Activated T-helper 1 cell treated with anti-CD3 and anti-CD28 coated beads, Interleukin-12 subunit alpha, Interleukin-12 subunit beta, Interleukin-2, Interleukin-4 antibody, amounts not matched to agents 30 ng/mL and 10 ng/mL and 1 ng/mL, durations not matched to agents 14 hours and 24 hours and 36 hours (primary cell): ENCODE measurements around the gene SYT1. TPM values are rescaled to one million over a fixed set of nuclear protein-coding genes. Genes with fewer than 3 reads are reported as not detected.

Experiments used
- DNase-seq: peaks from one replicate; pipeline ENCODE4 v3.0.0; 2021; ENCODE audit warnings: low spot score
- H3K27ac Mint-ChIP-seq: one replicate; pipeline ENCODE4 v1.8.0; 2021; ENCODE audit warnings: mild to moderate bottlenecking, mixed read lengths
- H3K27me3 Mint-ChIP-seq: one replicate; pipeline ENCODE4 v1.8.0; 2022; ENCODE audit warnings: mild to moderate bottlenecking, moderate library complexity, mixed read lengths; ENCODE audit not compliant: insufficient read depth
- H3K36me3 Mint-ChIP-seq: one replicate; pipeline ENCODE4 v1.8.0; 2021; ENCODE audit warnings: low read depth, mixed read lengths
- H3K4me1 Mint-ChIP-seq: one replicate; pipeline ENCODE4 v1.8.0; 2021; ENCODE audit warnings: low read depth, mixed read lengths
- H3K4me3 Mint-ChIP-seq: one replicate; pipeline ENCODE4 v1.8.0; 2021; ENCODE audit warnings: mild to moderate bottlenecking, moderate library complexity, mixed read lengths
- H3K9me3 Mint-ChIP-seq: one replicate; pipeline ENCODE4 v1.8.0; 2021; ENCODE audit warnings: mixed read lengths
- intact Hi-C: fragments of 100-400 bp; cut with micrococcal nuclease; formaldehyde crosslinking; loops from one replicate; pipeline ENCODE4 v1.15.1; 2024
- total RNA-seq: library from RNA; stranded (reverse); gene quantifications from 2 replicates; pipeline ENCODE4 v1.2.3, GENCODE V29; 2022

The SYT1 gene
- total RNA-seq, 1 donor from 2014 or later: not detected

DNA sequence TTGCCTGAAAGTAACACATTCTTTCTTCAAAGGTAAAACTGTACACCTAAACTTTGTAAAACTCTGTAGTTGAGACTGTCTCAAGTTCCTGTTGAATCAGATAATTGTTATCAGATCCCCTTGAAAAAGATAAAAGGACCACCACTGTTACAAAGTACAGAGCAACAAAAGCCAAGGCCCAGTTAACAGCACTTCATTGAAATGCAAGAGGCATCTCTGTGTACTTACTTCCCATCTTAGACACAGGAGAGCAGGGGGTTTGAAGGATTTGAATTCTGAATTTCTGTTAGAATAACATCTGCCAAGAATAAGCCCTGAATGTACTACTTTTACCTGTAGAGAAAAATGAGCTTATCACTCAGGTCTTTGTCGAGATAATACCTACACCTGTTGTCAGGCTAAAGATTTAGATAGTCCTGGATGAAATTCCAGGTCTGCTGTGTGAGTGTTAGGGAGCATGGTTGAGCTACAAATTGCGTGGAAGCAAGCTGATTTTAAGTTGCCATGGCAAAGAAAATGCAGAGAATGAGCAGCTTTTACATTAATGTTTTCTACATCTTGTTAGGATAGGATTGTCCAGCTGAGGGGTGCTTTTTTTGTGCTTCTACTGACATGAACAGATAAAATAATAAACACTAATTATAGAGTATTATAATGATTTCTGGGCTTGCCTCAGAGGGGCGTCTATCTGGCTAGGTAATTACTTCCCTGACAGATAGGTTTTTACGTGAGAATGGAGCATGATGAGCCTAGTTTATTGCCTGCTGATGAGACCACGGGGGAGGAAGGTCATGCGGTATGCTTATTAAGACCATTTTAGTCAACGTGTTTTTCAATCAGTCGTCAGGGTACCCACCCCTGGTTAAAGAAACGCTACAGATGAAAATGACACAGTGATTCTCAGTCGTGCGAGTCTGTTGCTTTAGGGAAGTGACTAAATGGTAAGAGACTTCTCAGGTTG lies 517.0 kb downstream of the SYT1 start:
- Mint-ChIP-seq H3K4me1 (no peaks in the 10 kb centered on the region), H3K27me3 (no peaks in the 10 kb centered on the region), H3K4me3 (no peak overlapping the region), H3K36me3 (no peaks in the 10 kb centered on the region), H3K27ac (no peak overlapping the region), H3K9me3 (no peaks in the 10 kb centered on the region)
- no peak for DNase-seq
- intact Hi-C loops: no loop called here

GRCh38 chr12:79384551-79384950 lies 520.0 kb downstream of the SYT1 start:
- Mint-ChIP-seq H3K36me3 (no peaks in the 10 kb centered on the region), H3K4me3 (no peak overlapping the region), H3K27ac (no peak overlapping the region), H3K27me3 (no peaks in the 10 kb centered on the region), H3K9me3 (no peaks in the 10 kb centered on the region), H3K4me1 (no peaks in the 10 kb centered on the region)
- intact Hi-C loops: no loop called here
- DNase-seq: no peak

DNA sequence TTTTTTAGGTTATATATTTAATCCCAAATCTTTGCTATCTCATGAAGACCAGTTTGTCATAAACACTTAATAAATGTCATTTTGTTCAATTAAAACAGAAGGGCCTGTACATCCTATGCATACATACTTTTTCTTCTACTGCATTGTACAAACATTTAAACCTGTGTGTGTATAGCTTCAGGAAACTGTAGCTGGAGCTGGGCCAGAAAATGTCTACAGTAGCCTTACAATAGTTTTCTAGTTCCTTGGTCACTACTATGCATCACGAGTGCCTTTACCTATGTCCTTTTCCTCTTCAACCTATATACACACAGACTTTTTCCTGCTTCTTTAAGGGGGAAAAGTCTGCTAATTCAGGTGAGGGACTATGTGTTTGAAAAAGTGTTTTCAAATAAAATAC lies 523.4 kb downstream of the SYT1 start:
- Mint-ChIP-seq H3K27me3 (no peaks in the 10 kb centered on the region), H3K4me3 (no peak overlapping the region), H3K4me1 (no peaks in the 10 kb centered on the region), H3K27ac (no peak overlapping the region), H3K36me3 (no peaks in the 10 kb centered on the region), H3K9me3 (no peaks in the 10 kb centered on the region)
- DNase-seq: no peak
- intact Hi-C loops: no loop called here

GRCh38 chr12:79393842-79394241 lies 529.3 kb downstream of the SYT1 start:
- no peak for DNase-seq
- Mint-ChIP-seq H3K9me3 (no peaks in the 10 kb centered on the region), H3K36me3 (no peaks in the 10 kb centered on the region), H3K4me3 (no peak overlapping the region), H3K4me1 (no peaks in the 10 kb centered on the region), H3K27me3 (no peaks in the 10 kb centered on the region), H3K27ac (no peak overlapping the region)
- intact Hi-C loops: no loop called here

DNA sequence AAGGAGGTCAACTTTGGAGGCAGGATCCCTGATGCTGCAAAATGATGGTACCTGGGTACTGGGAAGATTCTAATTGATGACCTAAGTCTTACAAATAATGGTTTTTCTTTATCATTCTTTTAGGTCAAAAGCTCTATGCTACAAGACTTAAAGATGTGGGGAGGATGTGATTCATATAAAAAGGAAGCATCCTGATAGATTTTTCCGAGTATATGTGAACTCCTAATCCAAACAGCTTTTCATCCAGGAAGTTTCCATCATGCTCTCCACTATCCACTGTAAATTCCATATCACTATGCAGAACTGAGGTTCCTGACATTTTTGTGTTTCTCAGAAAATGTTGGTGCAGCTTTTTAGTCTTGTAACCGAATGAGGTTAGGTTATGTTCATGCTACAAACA lies 533.0 kb downstream of the SYT1 start:
- Mint-ChIP-seq H3K27me3 (no peaks in the 10 kb centered on the region), H3K9me3 (no peaks in the 10 kb centered on the region), H3K27ac (no peak overlapping the region), H3K36me3 (no peaks in the 10 kb centered on the region), H3K4me1 (no peaks in the 10 kb centered on the region), H3K4me3 (no peak overlapping the region)
- DNase-seq: no peak
- intact Hi-C loops: no loop called here

- no peaks in the 10 kb centered on the region for H3K36me3 Mint-ChIP-seq
- no peaks in the 10 kb centered on the region for H3K27me3 Mint-ChIP-seq
- H3K27ac Mint-ChIP-seq: no peak overlapping the region
- H3K4me3 Mint-ChIP-seq: no peak overlapping the region
- intact Hi-C loops: no loop called here
- no peaks in the 10 kb centered on the region for H3K4me1 Mint-ChIP-seq
- DNase-seq: no peak
- no peaks in the 10 kb centered on the region for H3K9me3 Mint-ChIP-seq
These were observed 535.9 kb downstream of the SYT1 start for GRCh38 chr12:79400481-79400880.

GRCh38 chr12:79402606-79403005 lies 538.0 kb downstream of the SYT1 start:
- intact Hi-C loops: no loop called here
- Mint-ChIP-seq H3K27ac (no peak overlapping the region), H3K36me3 (no peaks in the 10 kb centered on the region), H3K4me1 (no peaks in the 10 kb centered on the region), H3K4me3 (no peak overlapping the region), H3K9me3 (no peaks in the 10 kb centered on the region), H3K27me3 (no peaks in the 10 kb centered on the region)
- DNase-seq: no peak

- Mint-ChIP-seq H3K27ac (no peak overlapping the region), H3K4me3 (no peak overlapping the region), H3K9me3 (no peaks in the 10 kb centered on the region), H3K27me3 (no peaks in the 10 kb centered on the region), H3K4me1 (no peaks in the 10 kb centered on the region), H3K36me3 (no peaks in the 10 kb centered on the region)
- DNase-seq: no peak
- intact Hi-C loops: no loop called here
These were observed 542.4 kb downstream of the SYT1 start for GRCh38 chr12:79406993-79407392.

DNA sequence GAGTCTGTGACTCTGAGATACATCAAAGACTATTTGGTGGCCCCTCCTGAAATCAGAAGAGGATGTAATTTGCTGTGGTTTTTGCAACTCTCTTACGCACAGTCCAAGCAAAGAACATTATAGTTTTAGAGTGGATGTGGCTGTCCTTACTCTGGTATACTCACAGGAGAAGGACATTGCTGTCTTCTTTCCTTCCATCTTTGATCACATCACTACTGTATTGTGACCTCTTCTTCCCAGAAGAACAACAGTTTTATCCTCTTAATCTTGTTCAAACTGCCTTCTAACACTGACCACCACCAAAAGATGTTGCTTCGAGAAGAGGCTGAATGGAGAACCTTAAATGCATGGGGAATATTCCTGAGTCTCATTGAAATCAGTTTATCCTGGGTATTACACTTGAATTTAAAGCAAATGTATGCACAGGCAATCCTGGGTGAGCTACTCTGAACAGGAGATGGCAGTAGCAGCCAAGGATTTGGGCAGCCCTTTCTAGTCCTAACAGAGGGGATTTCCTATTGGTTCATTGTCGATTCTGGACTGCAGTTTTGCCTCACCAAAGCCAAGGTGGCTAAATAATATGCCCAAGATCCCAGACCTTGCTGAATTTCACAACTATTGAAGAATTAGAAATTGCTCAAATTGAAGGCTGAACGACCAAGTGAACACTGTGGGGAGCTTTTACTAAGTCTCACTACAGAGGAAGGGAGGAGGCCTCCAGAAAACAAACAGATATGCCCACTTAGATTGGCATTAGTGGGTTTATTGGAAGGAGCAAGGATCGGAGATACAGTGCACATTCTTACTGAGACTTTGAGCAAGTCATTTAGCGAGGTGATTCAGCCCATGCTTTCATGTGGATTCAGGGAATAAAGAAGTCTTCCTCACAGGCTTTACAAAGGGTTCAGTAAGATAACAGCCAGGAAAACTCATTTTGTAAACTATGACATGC lies 543.4 kb downstream of the SYT1 start:
- Mint-ChIP-seq H3K4me3 (no peak overlapping the region), H3K4me1 (no peaks in the 10 kb centered on the region), H3K27ac (no peak overlapping the region), H3K9me3 (no peaks in the 10 kb centered on the region), H3K36me3 (no peaks in the 10 kb centered on the region), H3K27me3 (no peaks in the 10 kb centered on the region)
- DNase-seq: no peak
- intact Hi-C loops: no loop called here

DNA sequence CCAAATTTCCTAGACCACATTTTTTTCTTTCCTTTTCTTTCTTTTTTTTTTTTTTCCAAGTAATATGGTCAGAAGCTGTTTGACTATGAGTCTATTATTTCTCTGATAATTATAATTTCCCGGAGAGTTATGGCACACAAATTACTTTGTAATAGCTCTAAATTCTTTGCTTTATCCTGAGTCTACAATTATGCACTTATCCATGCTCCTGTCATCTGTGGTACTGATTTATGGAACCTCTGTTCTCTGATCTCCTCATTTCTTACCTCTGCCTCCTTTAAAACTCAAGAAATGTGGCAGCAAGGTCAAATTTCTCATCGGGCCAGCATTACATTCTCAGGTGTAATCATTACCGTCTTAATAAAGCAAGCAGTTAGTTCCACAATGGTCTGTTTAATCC lies 544.1 kb downstream of the SYT1 start:
- intact Hi-C loops: no loop called here
- Mint-ChIP-seq H3K4me3 (no peak overlapping the region), H3K36me3 (no peaks in the 10 kb centered on the region), H3K9me3 (no peaks in the 10 kb centered on the region), H3K4me1 (no peaks in the 10 kb centered on the region), H3K27ac (no peak overlapping the region), H3K27me3 (no peaks in the 10 kb centered on the region)
- no peak for DNase-seq

DNA sequence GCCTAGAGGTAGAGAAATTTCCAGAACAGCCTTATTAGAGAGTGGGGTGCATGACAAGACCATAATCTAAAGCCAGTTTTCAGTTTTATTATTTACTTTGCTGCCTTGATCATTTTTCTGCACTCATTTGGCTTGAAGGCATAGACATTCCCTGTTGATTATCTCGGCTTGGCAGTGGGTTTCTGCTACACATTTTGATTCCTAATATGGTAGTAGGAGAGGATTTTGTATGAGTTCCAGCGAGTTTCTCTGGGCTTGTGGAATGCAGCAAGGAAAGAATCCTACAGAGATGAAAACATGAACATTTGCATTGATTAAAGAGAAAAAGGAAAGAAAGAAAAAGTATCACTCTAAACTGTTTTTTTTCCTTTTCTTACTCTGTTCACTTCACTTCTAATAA lies 545.0 kb downstream of the SYT1 start:
- intact Hi-C loops: no loop called here
- H3K9me3 Mint-ChIP-seq: no peaks in the 10 kb centered on the region
- no peak for DNase-seq
- H3K4me1 Mint-ChIP-seq: no peaks in the 10 kb centered on the region
- no peak overlapping the region for H3K27ac Mint-ChIP-seq
- H3K4me3 Mint-ChIP-seq: no peak overlapping the region
- H3K36me3 Mint-ChIP-seq: no peaks in the 10 kb centered on the region
- H3K27me3 Mint-ChIP-seq: no peaks in the 10 kb centered on the region

DNA sequence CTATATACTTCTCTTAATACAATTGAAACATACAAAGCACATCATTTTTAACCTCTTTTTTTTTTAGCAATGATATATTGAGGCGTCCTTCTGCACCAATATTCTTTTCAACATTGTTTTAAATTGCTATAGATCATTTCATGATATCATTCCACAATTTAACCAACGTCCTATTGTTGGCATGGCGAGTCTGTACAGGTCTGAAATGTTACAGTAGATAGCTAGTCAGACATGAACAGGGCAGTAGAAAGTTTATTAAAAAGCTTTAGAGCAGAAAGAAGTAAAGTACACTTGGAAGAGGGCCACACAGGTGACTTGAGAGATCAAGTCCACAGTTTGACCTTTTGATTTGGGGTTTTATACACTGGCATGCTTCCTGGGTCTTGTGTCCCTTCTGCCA lies 547.2 kb downstream of the SYT1 start:
- H3K27ac Mint-ChIP-seq: no peak overlapping the region
- no peak overlapping the region for H3K4me3 Mint-ChIP-seq
- H3K9me3 Mint-ChIP-seq: no peaks in the 10 kb centered on the region
- no peaks in the 10 kb centered on the region for H3K36me3 Mint-ChIP-seq
- no peaks in the 10 kb centered on the region for H3K27me3 Mint-ChIP-seq
- DNase-seq: no peak
- intact Hi-C loops: no loop called here
- no peaks in the 10 kb centered on the region for H3K4me1 Mint-ChIP-seq

- Mint-ChIP-seq H3K4me3 (no peak overlapping the region), H3K27ac (no peak overlapping the region), H3K9me3 (no peaks in the 10 kb centered on the region), H3K36me3 (no peaks in the 10 kb centered on the region), H3K4me1 (no peaks in the 10 kb centered on the region), H3K27me3 (no peaks in the 10 kb centered on the region)
- intact Hi-C loops: no loop called here
- DNase-seq: no peak
These were observed 549.2 kb downstream of the SYT1 start for GRCh38 chr12:79413796-79414195.
